A549 (cell line): ENCODE measurements around the gene PDF. TPM values are rescaled to one million over a fixed set of nuclear protein-coding genes. Genes with fewer than 3 reads are reported as not detected.

Source experiments
- ATAC-seq, 2 experiments: fragments of 200-7000 bp in 1 of 2; fragments of >200 bp in 1 of 2; cut with Nextera tagmentation in 1 of 2; cut with Tn5 transposase in 1 of 2; 3 replicates each; pipeline versions ENCODE4 v1.8.0 to v1.9.1; 2018 to 2020; ENCODE audit warnings: mild to moderate bottlenecking in 1 of 2, moderate library complexity in 1 of 2
- CTCF ChIA-PET: fragments of 300-600 bp; sonication (Branson Sonifier 250); formaldehyde crosslinking; extraction: SDS; loops from one replicate; lab custom pipeline; 2021; ENCODE audit warnings: antibody characterized with exemption, inconsistent platforms; lab: Yijun Ruan, JAX
- POLR2A ChIA-PET: fragments of 350-600 bp; formaldehyde crosslinking; extraction: SDS; loops from one replicate; lab custom pipeline; 2021; ENCODE audit warnings: antibody characterized with exemption, inconsistent platforms; lab: Yijun Ruan, JAX
- DNase-seq, 2 experiments: peaks; one replicate each; pipeline versions ENCODE4 v3.0.0 to v3.0.0-alpha.2; 2011 to 2016; ENCODE audit warnings: low read depth in 1 of 2, low spot score in 1 of 2
- FAIRE-seq: peaks from 2 replicates; lab custom pipeline; 2011; peaks lifted over from hg19 to GRCh38; lab: Jason Lieb, UNC
- H3K27ac ChIP-seq, 2 experiments: fragments of >200 bp; sonication (Bioruptor Twin); formaldehyde crosslinking; 3 replicates each; pipeline ENCODE4 v1.5.1; 2016 to 2017
- H3K4me1 ChIP-seq: fragments of >200 bp; sonication (Bioruptor Twin); formaldehyde crosslinking; 3 replicates; pipeline ENCODE4 v1.6.1; 2016
- H3K4me2 ChIP-seq: fragments of >200 bp; sonication (Bioruptor Twin); formaldehyde crosslinking; 3 replicates; pipeline ENCODE4 v1.6.1; 2016
- H3K4me3 ChIP-seq: fragments of >200 bp; sonication (Bioruptor Twin); formaldehyde crosslinking; 3 replicates; pipeline ENCODE4 v1.5.1; 2016
- H3K9me3 ChIP-seq: fragments of >200 bp; sonication (Bioruptor Twin); formaldehyde crosslinking; 3 replicates; pipeline ENCODE4 v1.6.1; 2016
- BHLHE40 ChIP-seq: IDR thresholded peaks from 2 replicates; pipeline ENCODE4 v1.6.1; 2012; ENCODE audit warnings: low read depth, low read length, inconsistent platforms
- CBX2 ChIP-seq: fragments of 200-600 bp; sonication (generic); IDR thresholded peaks from 2 replicates; pipeline ENCODE4 v1.6.1; 2016; ENCODE audit warnings: low read depth, mild to moderate bottlenecking, borderline replicate concordance
- CHD2 ChIP-seq: fragments of 150-350 bp; IDR thresholded peaks from 2 replicates; pipeline ENCODE4 v1.6.1; 2014; ENCODE audit warnings: low read length; ENCODE audit not compliant: partially characterized antibody
- CTCF ChIP-seq: fragments of >200 bp; sonication (Bioruptor Twin); formaldehyde crosslinking; IDR thresholded peaks from 3 replicates; pipeline ENCODE4 v1.5.1; 2016
- EHF ChIP-seq: fragments of 250-450 bp; sonication (Bioruptor Pico); IDR thresholded peaks from 2 replicates; pipeline ENCODE4 v1.5.0; 2020; ENCODE audit warnings: mild to moderate bottlenecking
- EHMT2 ChIP-seq: fragments of 200-600 bp; sonication (generic); IDR thresholded peaks from 2 replicates; pipeline ENCODE4 v1.6.1; 2016; ENCODE audit warnings: antibody characterized with exemption, low read depth, mild to moderate bottlenecking, moderate library complexity
- ESRRA ChIP-seq: fragments of 150-350 bp; IDR thresholded peaks from 2 replicates; pipeline ENCODE4 v1.6.1; 2014; ENCODE audit warnings: mild to moderate bottlenecking, low read length, borderline replicate concordance
- HMGXB4 ChIP-seq: fragments of 250-450 bp; sonication (Bioruptor Pico); IDR thresholded peaks from 2 replicates; pipeline ENCODE4 v1.5.0; 2021; ENCODE audit warnings: mild to moderate bottlenecking, moderate library complexity, borderline replicate concordance
- HOXA7 ChIP-seq: fragments of 250-450 bp; sonication (Bioruptor Pico); IDR thresholded peaks from 2 replicates; pipeline ENCODE4 v1.5.0; 2020; ENCODE audit warnings: mild to moderate bottlenecking, moderate library complexity
- HOXB5 ChIP-seq: fragments of 250-450 bp; sonication (Bioruptor Pico); IDR thresholded peaks from 2 replicates; pipeline ENCODE4 v1.5.0; 2020; ENCODE audit warnings: mild to moderate bottlenecking, moderate library complexity
- KDM5A ChIP-seq: fragments of 200-600 bp; sonication (generic); IDR thresholded peaks from 2 replicates; pipeline ENCODE4 v1.6.1; 2016; ENCODE audit warnings: antibody characterized with exemption, mild to moderate bottlenecking
- MAFK ChIP-seq: fragments of 450-650 bp; IDR thresholded peaks from 2 replicates; pipeline ENCODE4 v1.6.1; 2014; ENCODE audit not compliant: partially characterized antibody
- MYC ChIP-seq: IDR thresholded peaks from 2 replicates; pipeline ENCODE4 v1.6.1; 2012; ENCODE audit warnings: mild to moderate bottlenecking, inconsistent platforms, low read length, improper control_type of control experiment, borderline replicate concordance
- NR3C1 ChIP-seq: fragments of >200 bp; sonication (Bioruptor Twin); formaldehyde crosslinking; IDR thresholded peaks from 3 replicates; pipeline ENCODE4 v1.6.1; 2017
- RAD21 ChIP-seq, 2 experiments: fragments of >200 bp in 1 of 2; sonication (Bioruptor Twin) in 1 of 2; formaldehyde crosslinking in 1 of 2; IDR thresholded peaks in 1 of 2; conservative IDR thresholded peaks in 1 of 2; 2 replicates in 1 of 2; 3 replicates in 1 of 2; pipeline ENCODE4 v1.6.1; 2012 to 2018; ENCODE audit warnings: inconsistent platforms in 1 of 2
- RFX5 ChIP-seq: fragments of 450-650 bp; IDR thresholded peaks from 2 replicates; pipeline ENCODE4 v1.7.1; 2014; ENCODE audit warnings: antibody characterized with exemption, mild to moderate bottlenecking, moderate library complexity
- SMC3 ChIP-seq: fragments of >200 bp; sonication (Bioruptor Twin); formaldehyde crosslinking; IDR thresholded peaks from 3 replicates; pipeline ENCODE4 v1.6.1; 2018; ENCODE audit warnings: inconsistent platforms
- TFCP2L1 ChIP-seq: fragments of 250-450 bp; sonication (Bioruptor Pico); IDR thresholded peaks from 2 replicates; pipeline ENCODE4 v1.5.0; 2021; ENCODE audit warnings: mild to moderate bottlenecking
- ZC3H11A ChIP-seq: fragments of 450-650 bp; IDR thresholded peaks from 2 replicates; pipeline ENCODE4 v1.6.1; 2014; ENCODE audit warnings: antibody characterized with exemption, mild to moderate bottlenecking
- ZFP36 ChIP-seq: fragments of 450-650 bp; IDR thresholded peaks from 2 replicates; pipeline ENCODE4 v1.6.1; 2014; ENCODE audit warnings: borderline replicate concordance; ENCODE audit not compliant: partially characterized antibody
- ZNF302 ChIP-seq: fragments of 250-450 bp; sonication (Bioruptor Pico); IDR thresholded peaks from 2 replicates; pipeline ENCODE4 v1.9.0; 2021; ENCODE audit warnings: inconsistent platforms, mild to moderate bottlenecking, moderate library complexity
- ZSCAN20 ChIP-seq: fragments of 250-450 bp; sonication (Bioruptor Pico); IDR thresholded peaks from 2 replicates; pipeline ENCODE4 v1.8.0; 2022; ENCODE audit warnings: mild to moderate bottlenecking, moderate library complexity
- WGBS: methylation state at CpG from one replicate; pipeline ENCODE4 v1.1.6; 2017; ENCODE audit errors: missing lambda C conversion rate; 5-methylcytosine and 5-hydroxymethylcytosine counted together
- polyA plus RNA-seq, 4 experiments: library from polyadenylated mRNA; depleted of rRNA in 3 of 4; stranded (reverse); fragments of >200 nt; fragmentation: RNase III in 1 of 4; extraction: RNeasy Plus Mini Kit Qiagen cat#74134 plus additional on column Dnase treatment in 1 of 4; gene quantifications; 2 replicates in 3 of 4; 3 replicates in 1 of 4; pipeline ENCODE4 v1.2.3, GENCODE V29; 2011 to 2017
- TF ChIP-seq, protein P1 (sequence below): fragments of 250-450 bp; sonication (Bioruptor Pico); IDR thresholded peaks from 2 replicates; pipeline ENCODE4 v1.5.0; 2020; ENCODE audit warnings: low read depth, mild to moderate bottlenecking, moderate library complexity
- TF ChIP-seq, protein P2 (sequence below): IDR thresholded peaks from 2 replicates; pipeline ENCODE4 v1.6.1; 2012

The PDF gene
- polyA plus RNA-seq, 2 of the 4 experiments (the other 2 are of a cell fraction), result 16.1 to 29.1 TPM

- CTCF ChIA-PET, result interaction anchor here (1.0 to 1.5 kb wide), 3 partner anchors 12 to 24 kb away, joined by 3 to 4 read pairs (median 3); no protein-coding TSS in a partner anchor
- FAIRE-seq, result no peak
- POLR2A ChIA-PET, result no interaction called here
Observed at GRCh38 chr16:69378760-69379159, 48.4 kb upstream of the PDF start.

DNA sequence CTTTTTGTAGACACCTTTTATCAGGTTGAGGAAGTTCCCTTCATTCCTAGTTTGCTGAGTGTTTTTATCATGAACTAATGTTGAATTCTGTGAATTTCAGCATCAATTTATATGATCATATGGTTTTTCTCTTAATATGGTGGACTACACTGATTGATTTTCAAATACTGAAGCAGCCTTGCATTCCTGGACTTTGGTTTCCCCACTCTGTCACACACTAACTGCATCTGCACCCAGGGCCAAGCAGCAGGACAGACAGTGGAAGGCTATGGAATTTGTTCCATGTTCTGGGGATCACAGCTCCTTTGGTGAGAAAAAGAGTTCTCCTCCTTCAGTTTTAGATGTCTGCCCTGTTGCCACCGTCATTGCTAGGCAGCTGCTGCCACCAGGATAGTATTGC, 47.6 kb upstream of the PDF start:
- FAIRE-seq (no peak), DNase-seq (no peak), ATAC-seq (no peak)
- no peak for TF ChIP-seq ZFP36
- no peak for TF ChIP-seq TFCP2L1 (CRISPR knock-in tag)
- no peak for TF ChIP-seq BHLHE40
- no peak for TF ChIP-seq ZNF302 (CRISPR knock-in tag)
- no peak for TF ChIP-seq MYC
- no peak for TF ChIP-seq RAD21 (conservative IDR thresholded peaks at IDR 0.05 in 1 of 2, IDR thresholded peaks at IDR 0.05 in 1 of 2)
- no peak for TF ChIP-seq CTCF
- TF ChIP-seq MAFK, result no peak
- TF ChIP-seq EHMT2, result no peak
- no peak for TF ChIP-seq HOXB5 (CRISPR knock-in tag)
- TF ChIP-seq KDM5A, result no peak
- TF ChIP-seq, protein P1, sequence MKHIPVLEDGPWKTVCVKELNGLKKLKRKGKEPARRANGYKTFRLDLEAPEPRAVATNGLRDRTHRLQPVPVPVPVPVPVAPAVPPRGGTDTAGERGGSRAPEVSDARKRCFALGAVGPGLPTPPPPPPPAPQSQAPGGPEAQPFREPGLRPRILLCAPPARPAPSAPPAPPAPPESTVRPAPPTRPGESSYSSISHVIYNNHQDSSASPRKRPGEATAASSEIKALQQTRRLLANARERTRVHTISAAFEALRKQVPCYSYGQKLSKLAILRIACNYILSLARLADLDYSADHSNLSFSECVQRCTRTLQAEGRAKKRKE, result no peak
- no peak for TF ChIP-seq SMC3
- TF ChIP-seq CHD2, result no peak
- no peak for TF ChIP-seq ZSCAN20
- TF ChIP-seq ZC3H11A, result no peak
- Histone ChIP-seq H3K27ac (no peak overlapping the region), H3K4me3 (no peak overlapping the region), H3K4me2 (no peak overlapping the region), H3K9me3 (no peaks in the 10 kb centered on the region), H3K4me1 (no peaks in the 10 kb centered on the region)
- CTCF ChIA-PET, result interaction anchor here (1.5 kb wide), 1 partner anchor 12 kb away, joined by 3 read pairs; no protein-coding TSS in a partner anchor
- POLR2A ChIA-PET, result no interaction called here
- WGBS, result 82% methylated on average over 1 of the region's 1 CpG

More at GRCh38 chr16:69378760-69379159, 48.4 kb upstream of the PDF start:
- no peak overlapping the region for H3K27ac ChIP-seq
- H3K4me1 ChIP-seq, result peaks cover 3% of the 10 kb centered on the region; the same call in 1 of the 3 replicates
- ATAC-seq (no peak), DNase-seq (no peak)
- H3K9me3 ChIP-seq, result no peaks in the 10 kb centered on the region
- no peak overlapping the region for H3K4me3 ChIP-seq
- 93% methylated on average over 1 of the region's 1 CpG for WGBS
- TF ChIP-seq CBX2 (no peak), EHF (CRISPR knock-in tag) (no peak), CHD2 (no peak), CTCF (no peak), ESRRA (no peak), HMGXB4 (CRISPR knock-in tag) (no peak), RFX5 (no peak), HOXA7 (CRISPR knock-in tag) (no peak), NR3C1 (no peak), ZSCAN20 (no peak), SMC3 (no peak)
- TF ChIP-seq, protein P2, sequence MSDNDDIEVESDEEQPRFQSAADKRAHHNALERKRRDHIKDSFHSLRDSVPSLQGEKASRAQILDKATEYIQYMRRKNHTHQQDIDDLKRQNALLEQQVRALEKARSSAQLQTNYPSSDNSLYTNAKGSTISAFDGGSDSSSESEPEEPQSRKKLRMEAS, result no peak
- no peak overlapping the region for H3K4me2 ChIP-seq
